H4 (cell line): Measurements from ENCODE around the gene HEG1. TPM values are rescaled to one million over a fixed set of nuclear protein-coding genes. Genes with fewer than 3 reads are reported as not detected.

ENCODE experiments used
- DNase-seq: peaks from one replicate; pipeline ENCODE4 v3.0.0-alpha.2; 2015; ENCODE audit warnings: low spot score
- total RNA-seq: library from RNA; depleted of rRNA; stranded (reverse); fragments of >200 nt; shearing (Covaris generic); gene quantifications from 2 replicates; pipeline ENCODE4 v1.2.3, GENCODE V29; 2014

Gene HEG1
- total RNA-seq, 1 experiment from 2014 or later: 57.7 TPM

- no peak for DNase-seq
Measured at GRCh38 chr3:125048282-125048681, 7.5 kb downstream of the HEG1 start.

- DNase-seq: peak; percentile 75
Measured at GRCh38 chr3:125045965-125046364, 9.8 kb downstream of the HEG1 start.

GRCh38 chr3:125045194-125045593 is 10.6 kb downstream of the HEG1 start:
- DNase-seq: no peak

GRCh38 chr3:125043599-125044151 is 12.1 kb downstream of the HEG1 start:
- no peak for DNase-seq

- DNase-seq: no peak
Measured at GRCh38 chr3:125042725-125043406, 12.9 kb downstream of the HEG1 start.

- DNase-seq: no peak
Measured at GRCh38 chr3:125039131-125040100, 16.4 kb downstream of the HEG1 start.

GRCh38 chr3:125037498-125038150 is 18.2 kb downstream of the HEG1 start:
- no peak for DNase-seq

GRCh38 chr3:125035217-125035616 is 20.6 kb downstream of the HEG1 start:
- DNase-seq: no peak

GRCh38 chr3:125033616-125034015 is 22.2 kb downstream of the HEG1 start:
- no peak for DNase-seq

GRCh38 chr3:125033135-125033534 is 22.7 kb downstream of the HEG1 start:
- no peak for DNase-seq

- DNase-seq: no peak
Measured at GRCh38 chr3:125032683-125033082, 23.1 kb downstream of the HEG1 start.

GRCh38 chr3:125032100-125032643 is 23.6 kb downstream of the HEG1 start:
- DNase-seq: no peak

GRCh38 chr3:125031544-125031943 is 24.3 kb downstream of the HEG1 start:
- DNase-seq: no peak

- DNase-seq: no peak
Measured at GRCh38 chr3:125028657-125029056, 27.1 kb downstream of the HEG1 start.

- DNase-seq: no peak
Measured at GRCh38 chr3:125025642-125026041, 30.2 kb downstream of the HEG1 start.

- no peak for DNase-seq
Measured at GRCh38 chr3:125024817-125025216, 31.0 kb downstream of the HEG1 start.

GRCh38 chr3:125023833-125024555 is 31.8 kb downstream of the HEG1 start:
- DNase-seq: no peak

- DNase-seq: no peak
Measured at GRCh38 chr3:125022206-125022605, 33.6 kb downstream of the HEG1 start.

GRCh38 chr3:125019271-125019670 is 36.5 kb downstream of the HEG1 start:
- no peak for DNase-seq

- no peak for DNase-seq
Measured at GRCh38 chr3:125017406-125017805, 38.4 kb downstream of the HEG1 start.

GRCh38 chr3:125014570-125015179 is 41.1 kb downstream of the HEG1 start:
- DNase-seq: no peak
